ENCODE data around the gene SMPDL3A.

DNA sequence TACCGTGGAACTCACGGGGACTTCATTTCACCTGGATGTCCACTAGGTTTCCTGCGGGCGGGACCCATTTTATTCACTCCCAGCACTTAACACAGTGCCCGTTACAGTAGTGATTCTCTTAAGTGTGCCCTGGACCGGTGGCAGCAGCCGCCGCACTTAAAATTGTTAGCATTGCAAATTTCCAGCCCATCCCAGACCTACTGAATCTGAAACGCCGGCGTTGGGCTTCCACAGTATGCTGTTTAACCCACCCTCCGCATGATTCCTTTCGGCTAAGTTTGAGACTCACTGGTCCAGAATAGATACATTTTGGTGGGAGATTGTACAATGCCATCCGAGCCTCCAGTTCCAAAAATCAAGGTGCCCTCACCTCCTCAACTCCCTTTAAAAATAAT is 967 bp downstream of the SMPDL3A start:
- TF ChIP-seq POLR2A (IDR thresholded peaks at IDR 0.05) (no peak), POLR2AphosphoS5 (IDR thresholded peaks at IDR 0.05; ENCODE audit: insufficient read depth in 1 of 2, low read depth in 1 of 2) (no peak)
- TF ChIP-seq, protein P1, sequence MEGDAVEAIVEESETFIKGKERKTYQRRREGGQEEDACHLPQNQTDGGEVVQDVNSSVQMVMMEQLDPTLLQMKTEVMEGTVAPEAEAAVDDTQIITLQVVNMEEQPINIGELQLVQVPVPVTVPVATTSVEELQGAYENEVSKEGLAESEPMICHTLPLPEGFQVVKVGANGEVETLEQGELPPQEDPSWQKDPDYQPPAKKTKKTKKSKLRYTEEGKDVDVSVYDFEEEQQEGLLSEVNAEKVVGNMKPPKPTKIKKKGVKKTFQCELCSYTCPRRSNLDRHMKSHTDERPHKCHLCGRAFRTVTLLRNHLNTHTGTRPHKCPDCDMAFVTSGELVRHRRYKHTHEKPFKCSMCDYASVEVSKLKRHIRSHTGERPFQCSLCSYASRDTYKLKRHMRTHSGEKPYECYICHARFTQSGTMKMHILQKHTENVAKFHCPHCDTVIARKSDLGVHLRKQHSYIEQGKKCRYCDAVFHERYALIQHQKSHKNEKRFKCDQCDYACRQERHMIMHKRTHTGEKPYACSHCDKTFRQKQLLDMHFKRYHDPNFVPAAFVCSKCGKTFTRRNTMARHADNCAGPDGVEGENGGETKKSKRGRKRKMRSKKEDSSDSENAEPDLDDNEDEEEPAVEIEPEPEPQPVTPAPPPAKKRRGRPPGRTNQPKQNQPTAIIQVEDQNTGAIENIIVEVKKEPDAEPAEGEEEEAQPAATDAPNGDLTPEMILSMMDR (IDR thresholded peaks at IDR 0.05), result no peak
